ENCODE data around the gene CBY3. TPM values are rescaled to one million over a fixed set of nuclear protein-coding genes. Genes with fewer than 3 reads are reported as not detected.
"Not testable (repeated sequence)": the region's sequence is repeated elsewhere in the genome, so short reads cannot be mapped to it uniquely, and the experiment has no call there.

CBY3 gene
- total and polyA plus RNA-seq, 2 of the 8 experiments (the other 6 are each of a cell fraction or from before 2014, with no cell fraction given) = 0.39 TPM

- not testable (repeated sequence) for H3K79me1 ChIP-seq (ENCODE audit: low read depth, low read length); H3K23ac ChIP-seq (ENCODE audit: insufficient read length); H3K4me3 ChIP-seq (ENCODE audit: extremely low read depth in 1 of 4, insufficient read depth in 2 of 4, low read depth in 3 of 4, low read length in 4 of 4); H3K56ac ChIP-seq (replicated peaks; ENCODE audit: insufficient read length, low read depth, low read length); H3K27ac ChIP-seq (ENCODE audit: low read depth, low read length); DNase-seq (ENCODE audit: low read depth in 1 of 2, low spot score in 2 of 2); H2BK12ac ChIP-seq (ENCODE audit: low read depth, low read length); H2BK120ac ChIP-seq (replicated peaks; ENCODE audit: low read depth, low read length); H3K79me2 ChIP-seq (ENCODE audit: control insufficient read depth in 1 of 2, insufficient read depth in 2 of 2, low read length in 2 of 2); H4K91ac ChIP-seq (replicated peaks; ENCODE audit: insufficient read length, low read length); H4K8ac ChIP-seq (ENCODE audit: extremely low read depth, insufficient read depth, low read length); H3K9ac ChIP-seq (replicated peaks in 1 of 4; ENCODE audit: extremely low read depth in 1 of 4, low read depth in 3 of 4, low read length in 3 of 4); H3K23me2 ChIP-seq (ENCODE audit: low read depth, low read length); H4K5ac ChIP-seq (ENCODE audit: insufficient read length, low read depth, low read length); H2BK20ac ChIP-seq (ENCODE audit: low read length); H3K14ac ChIP-seq (ENCODE audit: insufficient read length); H3K18ac ChIP-seq (ENCODE audit: extremely low read depth, low read length); H2AK5ac ChIP-seq (ENCODE audit: low read depth, low read length); H3K4me1 ChIP-seq (replicated peaks in 1 of 4; ENCODE audit: control insufficient read depth in 3 of 4, insufficient read depth in 4 of 4, low read length in 3 of 4); H3K4ac ChIP-seq (replicated peaks; ENCODE audit: insufficient read length, low read depth, low read length); H3K36me3 ChIP-seq (ENCODE audit: control insufficient read depth in 2 of 4, insufficient read depth in 4 of 4, low read length in 3 of 4); FAIRE-seq; H2BK5ac ChIP-seq (ENCODE audit: low read depth, low read length); H3K4me2 ChIP-seq (ENCODE audit: insufficient read depth in 1 of 2, low read depth in 2 of 2, low read length in 2 of 2); H2AFZ ChIP-seq (ENCODE audit: low read length); H3K9me3 ChIP-seq (ENCODE audit: insufficient read depth in 2 of 2, low read depth in 1 of 2, low read length in 1 of 2); H2BK15ac ChIP-seq (ENCODE audit: low read length); H3K27me3 ChIP-seq (replicated peaks in 1 of 4; ENCODE audit: control insufficient read depth in 3 of 4, extremely low read depth in 1 of 4, insufficient read depth in 3 of 4, low read length in 3 of 4); H4K20me1 ChIP-seq (replicated peaks in 1 of 2; ENCODE audit: control insufficient read depth in 1 of 2, insufficient read depth in 2 of 2, low read length in 2 of 2)
- ChIA-PET CTCF (ENCODE audit: partially characterized antibody) (interaction anchor here (0.9 to 2.7 kb wide), 3 partner anchors 8 to 91 kb away, joined by 3 to 13 read pairs (median 3); no protein-coding TSS in a partner anchor), POLR2A (ENCODE audit: partially characterized antibody) (interaction anchor here (14.1 kb wide), 1 partner anchor 46 kb away, joined by 351 read pairs; the partner anchor contains the start of gene HNRNPH1)
- WGBS, 2 experiments (ENCODE audit: extremely low coverage in 1 of 2, insufficient coverage in 1 of 2, insufficient read length in 1 of 2, insufficient replicate concordance in 2 of 2, low coverage in 1 of 2, low lambda C conversion rate in 2 of 2, missing lambda C conversion rate in 1 of 2) = 95% methylated on average over 6 of the region's 6 CpGs; no CpG with 5 or more reads in 1 of the 2 experiments
These were observed 19.2 kb downstream of the CBY3 start for GRCh38 chr5:179661647-179662046.
